ENCODE data around the gene GSG1L2.
A peak's percentile ranks its signal among the peaks of the same experiment; 100 is the strongest.
"Not testable (repeated sequence)": the region's sequence is repeated elsewhere in the genome, so short reads cannot be mapped to it uniquely, and the experiment has no call there.

Gene GSG1L2

DNA sequence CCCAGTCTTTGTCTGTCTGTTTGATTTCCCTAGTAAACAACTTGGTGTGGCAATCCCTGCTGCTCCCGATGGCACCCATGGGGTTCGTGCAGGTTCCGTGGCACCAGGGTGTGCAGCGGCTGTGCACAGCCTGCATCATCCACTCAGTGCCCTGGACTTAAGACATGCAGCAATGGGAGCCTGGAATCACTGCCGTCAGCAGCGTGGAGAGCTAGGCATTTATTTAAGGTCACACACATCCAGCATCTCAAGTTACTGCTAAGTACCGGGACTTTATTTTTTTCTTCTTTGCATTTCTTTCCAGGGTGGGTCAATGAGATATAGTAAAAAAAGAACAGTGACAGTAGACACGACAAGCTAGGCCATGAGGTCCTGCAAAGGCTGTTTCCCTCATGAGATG is 33.3 kb downstream of the GSG1L2 start:
- DNase-seq: no peak

DNA sequence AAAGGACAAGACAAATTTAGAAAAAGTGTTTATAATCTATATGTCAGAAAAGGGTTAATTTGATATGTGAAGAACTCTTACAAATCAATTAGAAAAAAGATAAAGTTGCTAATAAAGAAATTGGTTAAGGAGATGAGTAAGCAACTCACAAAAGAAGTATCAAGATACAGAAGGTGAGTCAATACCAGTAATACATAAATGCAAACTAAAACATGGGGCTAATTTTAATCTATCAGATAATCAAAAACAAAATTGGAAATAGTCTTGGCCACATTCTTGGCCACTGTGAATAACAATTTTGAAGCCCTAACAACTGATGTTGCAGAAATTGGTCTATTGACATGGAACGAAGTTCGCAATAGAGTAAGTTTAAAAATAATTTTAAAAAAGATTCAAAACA is 37.3 kb downstream of the GSG1L2 start:
- DNase-seq: no peak

DNA sequence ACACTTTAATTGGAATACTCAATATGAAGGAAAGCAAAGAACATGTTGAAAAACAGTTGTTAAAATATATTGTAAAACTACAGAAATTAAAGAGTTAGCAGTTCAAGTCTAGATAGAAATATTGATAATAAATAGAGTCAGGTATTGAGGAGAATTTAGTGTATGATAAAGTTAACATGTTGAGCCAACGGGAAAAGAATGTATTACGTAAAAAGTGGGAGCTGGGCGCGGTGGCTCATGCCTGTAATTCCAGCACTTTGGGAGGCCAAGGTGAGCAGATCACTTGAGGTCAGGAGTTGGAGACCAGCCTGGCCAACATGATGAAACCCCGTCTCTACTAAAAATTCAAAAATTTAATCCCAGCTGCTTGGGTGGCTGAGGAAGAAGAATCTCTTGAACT is 38.4 kb downstream of the GSG1L2 start:
- not testable (repeated sequence) for DNase-seq

DNA sequence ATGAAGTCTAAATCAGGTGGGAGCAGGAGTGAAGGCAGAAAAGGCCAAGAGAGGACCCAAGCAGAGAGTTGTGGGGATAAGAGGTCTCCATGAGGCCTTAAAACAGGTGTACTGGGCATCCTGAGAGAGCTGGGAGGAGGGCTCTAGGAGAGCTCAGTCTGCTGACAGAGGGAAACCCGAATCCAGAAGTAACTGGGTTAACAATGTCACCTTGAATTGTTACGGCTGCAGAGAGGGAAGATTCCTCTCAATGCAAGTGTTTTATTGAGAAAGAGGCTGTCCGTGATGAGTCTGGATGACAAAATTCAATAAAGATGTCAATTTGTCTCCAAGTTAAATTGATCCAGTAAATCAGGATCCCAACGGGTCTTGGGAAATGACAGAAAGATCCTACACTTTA is 38.8 kb downstream of the GSG1L2 start:
- DNase-seq: no peak

DNA sequence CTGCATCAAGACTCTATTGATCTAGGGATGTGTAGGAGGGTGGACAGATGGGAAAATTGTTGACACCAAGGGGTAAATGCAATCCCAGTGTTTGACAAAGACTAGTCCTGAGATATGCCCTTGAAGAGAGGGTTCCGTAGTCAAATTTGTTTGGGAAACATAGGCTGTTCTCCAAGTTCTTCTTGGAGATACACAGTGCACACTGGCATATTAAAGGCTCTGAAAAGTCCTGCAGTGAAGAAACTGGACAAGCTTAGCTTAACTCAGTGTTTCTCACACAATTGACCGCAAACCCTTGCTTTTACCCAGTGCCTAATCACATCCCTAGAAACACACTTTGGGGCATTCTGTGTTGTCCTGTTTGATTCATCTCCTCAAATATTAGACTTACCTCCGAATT is 41.3 kb downstream of the GSG1L2 start:
- DNase-seq: no peak

DNA sequence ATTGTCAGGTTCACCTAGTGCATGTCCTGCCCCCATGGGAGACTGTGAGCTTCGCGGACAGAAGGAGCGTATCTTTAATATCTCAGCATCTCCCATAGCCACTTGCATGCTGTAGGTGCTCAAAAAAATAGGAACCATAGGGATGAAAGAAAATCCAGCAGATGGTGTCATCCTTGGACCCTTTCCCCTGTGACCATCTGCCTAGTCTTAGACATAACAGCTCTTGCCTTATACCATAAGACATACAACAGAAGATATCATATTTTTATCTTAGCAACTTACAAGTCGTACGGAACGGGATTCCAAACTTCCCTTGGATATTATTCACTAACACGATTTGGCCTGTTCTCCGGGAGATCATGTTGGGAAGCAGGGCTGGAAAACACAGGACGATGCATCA is 45.0 kb downstream of the GSG1L2 start:
- no peak for DNase-seq

DNA sequence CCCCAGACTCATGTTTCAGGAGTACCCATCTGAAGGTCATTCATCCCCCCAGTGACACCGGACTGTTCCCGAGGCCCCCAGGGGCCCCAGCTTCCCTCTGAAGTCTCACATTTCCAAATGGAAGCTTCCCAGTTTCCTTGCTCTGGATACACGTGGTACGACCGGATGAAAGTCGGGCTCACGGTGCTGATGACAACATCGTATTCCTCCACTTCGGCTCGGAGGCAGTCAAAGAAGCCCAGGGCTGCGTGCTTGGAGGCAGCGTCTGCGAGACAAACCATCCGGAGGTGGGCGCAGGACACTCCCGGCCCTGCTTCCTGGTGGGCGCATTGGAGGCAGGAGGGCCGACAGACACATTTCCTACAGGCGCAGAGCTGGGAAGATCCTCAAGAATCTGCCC is 49.2 kb downstream of the GSG1L2 start:
- no peak for DNase-seq

DNA sequence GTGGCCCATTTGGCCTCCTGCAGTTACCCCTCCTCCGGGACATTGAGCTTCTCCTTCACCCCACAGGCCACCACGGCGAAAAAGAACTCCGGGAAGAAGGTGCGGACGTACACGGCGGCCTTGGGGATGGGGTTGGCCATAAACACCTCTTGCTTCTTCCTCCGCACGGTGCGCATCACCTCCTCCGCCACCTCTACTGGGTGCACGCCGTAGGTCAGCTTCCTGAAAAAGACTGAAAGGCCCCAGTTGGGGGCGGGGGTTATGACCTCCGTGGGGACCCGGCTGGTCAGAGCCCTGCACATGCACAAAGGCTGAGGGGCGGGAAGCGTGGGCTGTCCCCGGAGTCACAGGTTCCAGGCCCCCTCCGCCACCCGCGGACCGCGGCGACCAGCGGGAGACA is 50.4 kb downstream of the GSG1L2 start:
- no peak for DNase-seq

DNA sequence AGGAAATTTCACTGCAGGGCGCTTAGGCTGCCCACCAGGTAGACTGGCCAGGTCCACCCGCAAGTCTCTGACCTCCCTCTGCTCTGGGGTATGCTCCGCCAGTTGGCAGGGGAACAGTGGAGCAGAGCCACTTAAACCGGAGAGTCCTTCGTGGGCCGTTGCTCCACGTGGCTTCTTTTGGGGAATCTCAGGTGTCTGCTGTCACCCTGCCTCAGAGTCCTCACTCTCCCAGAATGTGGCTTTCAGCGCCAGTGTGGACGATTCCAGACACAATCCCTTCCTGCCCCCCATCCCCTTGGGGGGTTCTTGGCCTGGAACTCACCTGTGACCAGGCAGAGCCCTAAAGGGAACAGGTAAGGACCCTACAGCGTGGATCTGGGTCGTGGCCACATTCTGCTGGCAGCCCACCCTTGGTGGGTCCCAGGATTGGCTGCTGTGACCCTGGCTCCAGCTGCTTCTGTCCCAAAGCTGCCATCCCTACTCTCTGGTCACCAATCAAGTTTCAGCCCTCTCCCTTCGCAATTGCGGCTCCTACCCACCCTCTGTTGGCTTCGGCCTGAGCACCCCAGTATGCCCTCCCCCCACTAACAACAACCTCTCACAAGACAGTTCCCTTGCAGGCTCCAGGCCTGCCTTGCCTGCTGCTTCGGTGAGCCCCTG is 52.7 kb downstream of the GSG1L2 start:
- no peak for DNase-seq

DNA sequence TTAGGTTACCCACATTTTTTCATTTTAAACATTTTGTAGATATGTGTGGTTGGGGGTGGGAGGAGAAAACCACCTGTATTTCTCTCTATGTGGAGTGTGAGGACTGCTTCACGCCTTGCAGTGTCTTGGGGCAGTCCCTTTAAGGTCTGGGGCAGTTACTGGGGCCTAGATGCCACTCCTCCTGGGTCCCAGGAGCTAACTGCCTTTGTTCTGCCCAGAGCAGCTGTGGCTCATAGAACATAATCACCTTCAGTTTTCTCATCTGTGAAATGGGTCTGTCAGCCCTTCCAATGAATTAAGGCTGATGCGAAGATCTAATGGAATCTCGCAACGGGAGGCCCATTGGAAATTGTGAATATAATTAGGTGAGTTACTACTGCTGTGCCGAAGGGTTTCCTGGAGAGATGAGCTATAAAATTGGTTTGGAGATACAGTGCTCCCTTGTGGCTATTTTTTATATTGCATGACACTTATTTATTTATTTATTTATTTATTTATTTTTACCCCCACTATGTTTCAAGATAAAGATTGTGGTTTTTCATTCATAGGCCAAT is 53.4 kb downstream of the GSG1L2 start:
- DNase-seq: peak; percentile 21

DNA sequence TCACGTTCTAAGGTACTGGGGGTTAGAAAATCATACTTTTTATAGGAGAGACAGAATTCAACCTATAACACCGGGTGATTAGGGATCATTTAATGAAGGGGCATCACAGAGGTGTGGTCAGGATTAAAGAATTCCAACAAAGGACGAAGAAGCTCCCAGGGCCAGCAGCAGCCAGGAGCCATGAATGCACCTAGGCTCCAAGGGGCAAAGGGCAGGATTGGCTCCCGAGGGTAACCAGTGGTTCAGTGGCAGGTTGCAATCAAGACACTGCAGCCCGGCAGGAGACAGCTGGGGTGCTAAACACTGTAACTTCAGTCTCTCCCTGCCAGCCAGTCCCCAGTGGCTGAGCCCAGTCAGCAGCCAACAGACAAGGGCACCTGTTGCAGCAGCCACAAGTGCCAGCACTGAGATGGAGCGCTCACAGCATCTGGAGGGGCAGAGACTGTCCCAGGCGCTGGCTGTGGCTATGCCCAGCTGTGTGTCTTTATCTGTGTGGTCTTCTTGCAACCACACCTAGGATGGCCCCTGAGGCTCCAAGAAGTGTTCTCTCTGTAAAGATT is 54.4 kb downstream of the GSG1L2 start:
- DNase-seq: no peak

DNA sequence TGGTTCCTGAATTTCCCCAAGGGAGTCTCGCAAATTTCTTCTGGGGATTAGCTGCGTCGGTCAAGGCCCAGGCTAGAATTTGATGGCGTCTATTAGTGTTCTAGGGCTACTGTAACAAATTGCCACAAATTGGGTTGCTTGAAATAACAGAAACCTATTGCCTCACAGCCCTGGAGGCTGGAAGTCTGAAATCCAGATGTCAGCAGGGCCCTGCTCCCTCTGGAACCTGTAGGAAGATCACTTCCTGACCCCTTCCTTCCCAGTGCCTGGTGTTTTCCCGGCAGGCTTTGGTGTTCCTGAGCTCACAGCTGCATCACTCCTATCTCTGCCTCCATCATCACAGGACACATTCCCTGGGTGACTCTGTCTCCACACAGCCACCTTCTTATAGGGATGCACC is 54.9 kb downstream of the GSG1L2 start:
- DNase-seq: no peak

DNA sequence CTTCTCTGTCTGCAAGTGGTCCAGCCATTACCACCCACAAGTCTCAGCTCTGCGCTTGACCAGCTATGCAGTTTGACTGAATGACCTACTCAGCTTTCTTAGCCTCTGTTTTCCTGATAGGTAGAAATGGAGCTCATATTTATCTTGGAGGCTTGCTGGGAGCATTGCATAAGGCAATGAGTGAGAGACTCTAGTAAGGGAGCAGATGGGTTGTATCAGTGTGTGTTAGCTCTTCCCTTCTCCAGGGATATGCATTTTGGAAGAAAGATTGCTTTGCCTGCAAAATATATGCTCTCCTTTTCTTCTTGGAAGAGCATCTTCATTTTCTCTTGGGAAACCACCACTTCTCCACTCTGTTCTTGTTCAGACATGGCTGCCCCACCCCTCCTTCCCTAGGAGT is 56.6 kb downstream of the GSG1L2 start:
- DNase-seq: no peak

DNA sequence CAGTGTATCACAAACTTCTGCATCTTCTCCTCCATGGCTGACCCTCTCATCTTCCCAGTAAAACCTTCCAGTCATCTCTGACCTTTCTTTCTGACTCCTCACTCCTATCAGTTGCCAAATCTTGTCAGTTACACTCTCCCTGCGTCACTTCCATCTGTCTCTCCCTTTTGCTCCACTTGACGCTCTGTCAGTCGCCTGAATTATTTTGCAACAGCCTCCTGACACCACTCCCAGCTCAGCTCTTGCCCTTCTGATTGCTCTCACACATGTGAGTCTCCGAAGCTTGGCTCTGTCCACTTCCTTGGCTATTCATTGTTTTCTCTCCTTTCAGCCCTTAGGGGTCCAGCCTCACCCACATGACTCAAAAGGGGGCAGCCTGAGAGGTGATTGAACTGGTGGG is 58.2 kb downstream of the GSG1L2 start:
- no peak for DNase-seq

DNA sequence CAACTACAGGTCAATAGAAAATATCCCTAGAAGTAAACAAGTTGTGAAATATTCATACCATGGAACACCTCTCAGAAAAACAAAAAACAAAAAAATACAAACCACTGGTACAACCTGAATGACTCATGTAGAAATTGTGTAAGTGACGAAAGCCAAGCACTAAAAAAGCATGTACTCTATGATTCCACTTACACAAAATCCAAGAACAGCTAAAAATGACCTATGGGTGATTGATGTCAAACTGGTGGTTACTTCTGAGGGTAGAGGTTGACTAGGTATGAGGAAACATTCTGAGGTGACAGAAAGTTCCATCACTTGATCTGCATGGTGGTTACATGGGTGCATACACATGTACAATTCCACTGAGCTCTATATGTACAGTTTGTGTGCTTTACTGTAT is 61.6 kb downstream of the GSG1L2 start:
- no peak for DNase-seq

DNA sequence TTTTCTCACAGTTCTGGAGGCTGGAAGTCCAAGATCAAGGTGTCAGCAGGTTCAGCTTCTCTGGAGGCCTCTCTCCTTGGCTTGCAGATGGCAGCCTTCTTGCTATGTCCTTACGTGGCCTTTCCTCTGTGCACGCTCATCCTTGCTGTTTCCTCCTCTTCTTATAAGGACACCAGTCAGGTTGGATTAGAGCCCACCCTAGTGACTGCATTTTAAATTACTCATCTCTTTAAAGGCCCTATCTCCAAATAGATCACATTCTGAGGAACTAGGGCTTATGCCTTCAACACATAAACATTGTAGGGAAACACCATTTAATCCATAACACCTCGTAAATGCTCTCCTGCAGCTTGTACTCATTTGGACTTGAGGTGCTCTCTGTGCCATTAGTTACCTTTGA is 66.8 kb downstream of the GSG1L2 start:
- no peak for DNase-seq

Measured in CD4-positive, alpha-beta T cell treated with Interleukin-21 for 1 hour (primary cell).